Cardiac muscle cell (in vitro differentiated cells and primary cell): ENCODE measurements around the gene CD48. TPM values are rescaled to one million over a fixed set of nuclear protein-coding genes. Genes with fewer than 3 reads are reported as not detected.

Experiments
- DNase-seq, 2 donors: peaks; one replicate each; pipeline versions ENCODE4 v3.0.0 to v3.0.0-alpha.2; 2010 to 2017; ENCODE audit warnings: low read depth in 1 of 2, low spot score in 1 of 2
- H3K27ac ChIP-seq: fragments of 200-600 bp; sonication (generic); 2 replicates; pipeline ENCODE4 v1.5.1; 2016
- H3K27me3 ChIP-seq: fragments of 200-600 bp; sonication (generic); 2 replicates; pipeline ENCODE4 v1.6.0; 2016; ENCODE audit warnings: control low read depth
- H3K36me3 ChIP-seq: fragments of 200-600 bp; sonication (generic); 2 replicates; pipeline ENCODE4 v1.5.1; 2016; ENCODE audit warnings: control low read depth
- H3K4me1 ChIP-seq: fragments of 200-600 bp; sonication (generic); 2 replicates; pipeline ENCODE4 v1.8.1; 2017; ENCODE audit warnings: low read depth, mild to moderate bottlenecking, mixed run types
- H3K4me3 ChIP-seq: fragments of 200-600 bp; sonication (generic); 2 replicates; pipeline ENCODE4 v1.5.1; 2016; ENCODE audit warnings: mild to moderate bottlenecking
- H3K9me3 ChIP-seq: fragments of 200-600 bp; sonication (generic); 2 replicates; pipeline ENCODE4 v1.5.1; 2017; ENCODE audit warnings: low read depth, mild to moderate bottlenecking, control low read depth
- polyA plus RNA-seq: library from polyadenylated mRNA; unstranded; fragments of >200 nt; fragmentation: Nextera tagmentation; extraction: Ambion mirVana; gene quantifications from 2 replicates; pipeline ENCODE4 v1.2.1, GENCODE V29; 2016
- total RNA-seq: library from RNA; depleted of rRNA; stranded (reverse); fragments of >200 nt; gene quantifications from 2 replicates; pipeline ENCODE4 v1.2.3, GENCODE V29; 2016
- TF ChIP-seq, protein P1 (sequence below): IDR thresholded peaks from 2 replicates; pipeline ENCODE4 v1.5.1; 2012; ENCODE audit warnings: low read depth, mild to moderate bottlenecking, low read length

The CD48 gene
- total and polyA plus RNA-seq, 2 experiments from 2014 or later = not detected

DNA sequence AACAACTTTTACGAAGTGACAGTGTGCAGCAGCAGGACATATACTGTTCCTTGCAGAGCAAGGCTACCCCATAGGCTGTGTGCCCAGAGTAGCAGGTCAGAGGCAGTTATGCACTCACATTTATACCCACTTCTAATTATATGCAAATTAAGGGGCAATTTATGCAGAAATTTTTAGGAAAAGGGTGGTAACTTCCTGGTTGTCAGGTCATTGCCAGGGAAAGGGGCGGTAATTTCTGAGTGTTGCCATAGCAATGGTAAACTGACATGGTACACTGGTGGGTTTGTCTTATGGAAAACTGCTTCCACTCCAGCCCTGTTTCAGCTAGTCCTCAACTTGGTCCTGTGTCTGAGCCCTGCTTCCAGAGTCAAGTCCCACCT is 52.8 kb downstream of the CD48 start:
- peaks cover 7% of the 10 kb centered on the region for H3K4me1 ChIP-seq
- DNase-seq = no peak
- H3K27me3 ChIP-seq = peaks cover 13% of the 10 kb centered on the region
- no peaks in the 10 kb centered on the region for H3K9me3 ChIP-seq
- H3K36me3 ChIP-seq = no peaks in the 10 kb centered on the region
- no peak overlapping the region for H3K27ac ChIP-seq
- no peak overlapping the region for H3K4me3 ChIP-seq
- TF ChIP-seq, protein P1, sequence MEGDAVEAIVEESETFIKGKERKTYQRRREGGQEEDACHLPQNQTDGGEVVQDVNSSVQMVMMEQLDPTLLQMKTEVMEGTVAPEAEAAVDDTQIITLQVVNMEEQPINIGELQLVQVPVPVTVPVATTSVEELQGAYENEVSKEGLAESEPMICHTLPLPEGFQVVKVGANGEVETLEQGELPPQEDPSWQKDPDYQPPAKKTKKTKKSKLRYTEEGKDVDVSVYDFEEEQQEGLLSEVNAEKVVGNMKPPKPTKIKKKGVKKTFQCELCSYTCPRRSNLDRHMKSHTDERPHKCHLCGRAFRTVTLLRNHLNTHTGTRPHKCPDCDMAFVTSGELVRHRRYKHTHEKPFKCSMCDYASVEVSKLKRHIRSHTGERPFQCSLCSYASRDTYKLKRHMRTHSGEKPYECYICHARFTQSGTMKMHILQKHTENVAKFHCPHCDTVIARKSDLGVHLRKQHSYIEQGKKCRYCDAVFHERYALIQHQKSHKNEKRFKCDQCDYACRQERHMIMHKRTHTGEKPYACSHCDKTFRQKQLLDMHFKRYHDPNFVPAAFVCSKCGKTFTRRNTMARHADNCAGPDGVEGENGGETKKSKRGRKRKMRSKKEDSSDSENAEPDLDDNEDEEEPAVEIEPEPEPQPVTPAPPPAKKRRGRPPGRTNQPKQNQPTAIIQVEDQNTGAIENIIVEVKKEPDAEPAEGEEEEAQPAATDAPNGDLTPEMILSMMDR = no peak

DNA sequence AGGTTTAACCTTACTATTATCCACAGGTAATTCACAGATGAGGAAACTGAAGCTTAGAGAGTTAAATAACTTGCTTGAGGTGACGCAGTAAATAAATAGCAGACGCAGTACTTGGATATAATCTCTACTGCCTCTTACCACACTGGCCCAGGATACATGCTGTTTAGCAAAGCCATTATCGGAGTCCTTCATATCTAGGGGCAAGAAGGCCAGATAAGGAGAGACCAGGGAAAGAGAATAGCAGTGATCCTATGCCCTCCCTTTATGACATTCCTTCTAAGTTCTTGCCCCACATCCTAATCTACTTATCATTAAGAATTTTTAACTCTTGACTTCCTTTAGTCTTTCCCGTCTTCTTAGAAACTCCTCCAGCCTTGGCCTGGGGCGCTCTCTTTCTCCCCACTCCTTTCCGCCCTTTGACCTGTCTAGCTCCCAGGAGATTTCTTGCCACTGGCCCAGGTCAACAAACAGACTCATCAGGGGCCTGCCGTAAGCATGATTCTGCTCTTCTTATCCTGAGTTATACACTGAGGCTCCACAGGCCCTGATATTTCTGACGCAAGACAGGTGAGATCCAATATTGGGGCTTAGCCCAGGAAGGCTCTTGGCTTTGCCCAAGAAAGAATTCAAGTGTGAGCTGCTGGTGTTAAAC is 53.3 kb downstream of the CD48 start:
- Histone ChIP-seq H3K9me3 (no peaks in the 10 kb centered on the region), H3K36me3 (no peaks in the 10 kb centered on the region), H3K27ac (no peak overlapping the region), H3K4me1 (peaks cover 7% of the 10 kb centered on the region), H3K27me3 (peaks cover 14% of the 10 kb centered on the region), H3K4me3 (no peak overlapping the region)
- DNase-seq = peak in 1 of 2 donors; percentile 14
- TF ChIP-seq, protein P1 = no peak

DNA sequence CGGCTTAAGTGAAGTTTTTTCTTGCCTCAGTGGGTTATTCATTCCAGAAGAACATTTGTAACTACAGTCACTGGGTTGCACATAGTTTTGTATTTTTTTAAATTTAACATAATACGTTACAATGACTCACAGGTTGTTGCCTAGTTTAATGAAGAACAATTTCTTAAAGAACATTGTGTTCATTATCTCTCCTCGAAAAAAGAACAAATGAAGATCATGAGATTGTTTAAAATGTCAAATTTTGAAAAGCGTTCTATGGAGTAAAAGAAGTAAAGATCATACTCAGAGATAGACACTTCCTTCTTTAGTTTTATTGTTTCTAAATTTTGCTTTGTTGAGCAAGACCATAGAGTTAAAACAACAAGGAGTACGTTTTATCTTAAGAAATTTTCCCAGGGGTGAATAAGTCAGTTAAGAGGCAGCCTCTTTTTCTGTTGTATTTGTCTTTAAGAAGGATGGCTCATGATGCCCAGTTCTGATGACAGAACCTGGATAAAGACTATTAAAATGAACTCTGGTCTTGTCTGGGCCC is 54.3 kb downstream of the CD48 start:
- DNase-seq = peak in 1 of 2 donors; percentile 47
- H3K4me1 ChIP-seq = peaks cover 13% of the 10 kb centered on the region
- peaks cover 14% of the 10 kb centered on the region for H3K27me3 ChIP-seq
- H3K27ac ChIP-seq = no peak overlapping the region
- TF ChIP-seq, protein P1 = no peak
- no peaks in the 10 kb centered on the region for H3K36me3 ChIP-seq
- no peak overlapping the region for H3K4me3 ChIP-seq
- no peaks in the 10 kb centered on the region for H3K9me3 ChIP-seq

DNA sequence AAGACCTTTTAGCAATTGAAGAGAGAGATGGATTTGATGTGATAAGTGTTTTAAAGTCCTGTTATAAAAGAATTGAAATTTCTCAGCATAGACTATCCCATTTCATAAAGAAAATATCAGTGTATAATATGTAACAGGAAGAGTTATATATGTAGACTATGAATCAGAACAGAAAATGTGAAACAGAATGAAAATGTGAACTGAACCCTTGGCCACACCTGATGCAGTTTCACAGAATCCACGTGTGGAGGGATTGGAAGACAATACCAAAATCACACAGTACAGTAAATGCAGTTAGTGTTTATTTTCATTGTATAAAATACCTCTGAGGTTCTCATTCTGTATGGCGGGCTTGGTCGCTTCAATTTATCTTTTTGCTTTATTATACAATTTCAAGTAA is 54.9 kb downstream of the CD48 start:
- no peak for DNase-seq
- H3K36me3 ChIP-seq = no peaks in the 10 kb centered on the region
- H3K4me1 ChIP-seq = peaks cover 18% of the 10 kb centered on the region
- no peak overlapping the region for H3K27ac ChIP-seq
- no peak overlapping the region for H3K4me3 ChIP-seq
- H3K9me3 ChIP-seq = no peaks in the 10 kb centered on the region
- TF ChIP-seq, protein P1 = no peak
- H3K27me3 ChIP-seq = peaks cover 14% of the 10 kb centered on the region

DNA sequence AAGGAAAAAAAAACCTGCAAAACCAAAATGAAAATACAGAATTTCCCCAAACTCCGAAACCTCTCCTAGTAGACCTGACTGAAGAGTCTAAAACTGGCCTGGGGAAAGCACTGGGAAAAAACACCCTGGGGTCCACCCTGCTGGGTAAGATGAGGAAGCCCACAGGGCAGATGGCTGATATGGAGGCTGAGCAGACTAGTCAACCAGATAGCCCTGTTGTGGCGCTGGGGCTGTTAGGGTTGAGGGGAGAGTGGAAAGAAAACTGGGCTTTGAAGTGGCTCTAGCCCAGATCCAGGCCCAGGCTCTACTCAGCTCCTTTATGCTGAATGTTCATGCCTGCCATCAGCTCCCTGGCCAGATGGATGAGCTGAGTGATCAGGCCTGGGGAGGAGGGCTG is 58.0 kb downstream of the CD48 start:
- DNase-seq = no peak
- Histone ChIP-seq H3K4me3 (no peak overlapping the region), H3K4me1 (peaks cover 31% of the 10 kb centered on the region), H3K27me3 (peaks cover 14% of the 10 kb centered on the region), H3K36me3 (no peaks in the 10 kb centered on the region), H3K9me3 (no peaks in the 10 kb centered on the region), H3K27ac (no peak overlapping the region)
- TF ChIP-seq, protein P1 = no peak
